ENCODE measurements around the gene DOK6.

DNA sequence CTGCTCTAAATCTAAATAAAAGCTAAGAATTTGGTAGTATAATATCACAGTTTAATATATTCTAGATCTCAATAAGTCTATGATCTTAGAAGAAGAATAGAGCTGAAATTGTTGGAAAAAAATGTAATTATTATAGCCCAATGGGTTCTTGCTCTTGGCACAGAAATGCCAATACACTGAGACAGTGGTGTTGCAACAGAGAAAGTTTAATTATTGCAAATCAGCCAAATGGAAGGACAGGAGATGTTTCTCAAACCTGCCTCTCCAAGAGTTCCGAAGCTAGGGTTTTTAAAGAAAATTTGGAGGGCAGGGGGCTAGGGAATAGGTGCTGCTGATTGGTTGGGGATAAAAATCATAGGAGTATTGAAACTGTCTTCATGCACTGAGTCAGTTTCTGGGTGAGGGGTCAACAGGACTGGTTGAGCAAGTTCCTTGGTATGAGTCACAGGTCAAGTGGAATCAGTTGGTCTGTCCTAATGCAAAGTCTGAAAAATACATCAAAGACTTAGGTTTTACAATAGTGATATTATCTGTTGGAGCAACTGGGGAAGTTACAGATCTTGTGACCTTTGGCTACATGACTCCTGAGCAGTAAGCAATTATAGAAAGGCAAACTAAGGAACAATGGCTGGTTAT, 318.3 kb downstream of the DOK6 start:
- TF ChIP-seq, protein P1, sequence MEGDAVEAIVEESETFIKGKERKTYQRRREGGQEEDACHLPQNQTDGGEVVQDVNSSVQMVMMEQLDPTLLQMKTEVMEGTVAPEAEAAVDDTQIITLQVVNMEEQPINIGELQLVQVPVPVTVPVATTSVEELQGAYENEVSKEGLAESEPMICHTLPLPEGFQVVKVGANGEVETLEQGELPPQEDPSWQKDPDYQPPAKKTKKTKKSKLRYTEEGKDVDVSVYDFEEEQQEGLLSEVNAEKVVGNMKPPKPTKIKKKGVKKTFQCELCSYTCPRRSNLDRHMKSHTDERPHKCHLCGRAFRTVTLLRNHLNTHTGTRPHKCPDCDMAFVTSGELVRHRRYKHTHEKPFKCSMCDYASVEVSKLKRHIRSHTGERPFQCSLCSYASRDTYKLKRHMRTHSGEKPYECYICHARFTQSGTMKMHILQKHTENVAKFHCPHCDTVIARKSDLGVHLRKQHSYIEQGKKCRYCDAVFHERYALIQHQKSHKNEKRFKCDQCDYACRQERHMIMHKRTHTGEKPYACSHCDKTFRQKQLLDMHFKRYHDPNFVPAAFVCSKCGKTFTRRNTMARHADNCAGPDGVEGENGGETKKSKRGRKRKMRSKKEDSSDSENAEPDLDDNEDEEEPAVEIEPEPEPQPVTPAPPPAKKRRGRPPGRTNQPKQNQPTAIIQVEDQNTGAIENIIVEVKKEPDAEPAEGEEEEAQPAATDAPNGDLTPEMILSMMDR (IDR thresholded peaks at IDR 0.05), result no peak
- TF ChIP-seq EZH2 (IDR thresholded peaks at IDR 0.05) (no peak), EZH2phosphoT487 (IDR thresholded peaks at IDR 0.05) (no peak)
